ENCODE measurements around the gene RAB11FIP4. TPM values are rescaled to one million over a fixed set of nuclear protein-coding genes. Genes with fewer than 3 reads are reported as not detected.

The RAB11FIP4 gene
- total and polyA plus RNA-seq, 9 of the 15 experiments (the other 6 are each of a cell fraction or from before 2014, with no cell fraction given): 0.62 to 16.6 (median 8.9) TPM

DNA sequence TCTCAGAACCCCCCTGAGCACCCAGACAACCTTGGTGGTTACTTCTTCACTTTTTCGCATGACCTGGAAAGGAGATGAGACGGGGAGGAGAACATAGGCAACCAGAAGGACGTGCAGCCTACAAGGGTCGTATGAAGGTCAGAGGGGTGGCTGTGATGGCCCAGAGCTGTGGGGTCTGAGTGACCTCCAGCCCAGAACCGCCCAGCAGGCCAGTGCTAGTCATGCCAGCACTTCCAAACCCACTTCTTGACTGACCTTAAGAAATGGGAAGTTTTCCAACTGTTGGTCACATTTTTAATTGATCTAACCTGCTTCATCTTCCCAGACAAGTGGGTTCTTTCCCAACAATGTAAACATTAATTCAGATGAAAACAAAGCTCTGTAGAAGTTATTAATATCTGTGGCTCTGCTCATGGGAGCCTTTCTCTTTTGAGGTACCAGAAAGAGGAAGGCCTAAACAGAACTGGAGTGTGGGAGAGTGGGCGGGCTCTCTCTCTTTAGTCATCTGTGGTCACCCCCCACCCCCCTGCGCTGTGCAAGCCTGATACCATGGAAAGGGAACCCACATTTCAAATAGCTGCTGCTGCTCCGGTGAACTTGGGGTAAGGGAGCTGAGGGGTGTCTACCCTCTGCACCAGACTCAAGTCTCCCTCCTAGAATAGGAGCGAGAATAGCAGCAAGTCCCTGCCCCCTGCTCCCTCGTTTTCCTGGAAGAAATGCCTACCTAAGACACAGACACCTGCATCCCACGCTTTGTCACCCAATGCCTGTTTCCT is 101.6 kb downstream of the RAB11FIP4 start:
- 0 out of 2 replicates have a peak overlapping the region, but pooled peaks have one; percentile 11 for H2AFZ ChIP-seq (ENCODE audit: low read depth, low read length)
- H3K27me3 ChIP-seq (ENCODE audit: control insufficient read depth in 2 of 2, insufficient read depth in 2 of 2, low read length in 2 of 2): no peaks in the 10 kb centered on the region
- H3K4me3 ChIP-seq: no peak overlapping the region
- BruUV-seq (replicated peaks): no TSS peak
- FAIRE-seq (peak; percentile 88), ATAC-seq (peak; percentile 50), DNase-seq (ENCODE audit: extremely low read depth in 1 of 4, low spot score in 3 of 4) (peak; percentile 62 to 80 (median 64))
- H3K27ac ChIP-seq (ENCODE audit: extremely low read depth, low read depth, low read length): peak overlapping the region; percentile 6; the same call in 1 of the 3 replicates
- H3K4me2 ChIP-seq (ENCODE audit: insufficient read depth, low read length): peak overlapping the region; percentile 30; the same call in 1 of the 2 replicates
- 0 out of 2 replicates have a peak, but pooled peaks cover 6% of the 10 kb centered on the region for H4K20me1 ChIP-seq (replicated peaks; ENCODE audit: control insufficient read depth, insufficient read depth, low read length)
- H3K4me1 ChIP-seq (replicated peaks in 1 of 2; ENCODE audit: control insufficient read depth in 2 of 2, insufficient read depth in 2 of 2, low read length in 2 of 2): peaks cover 64 to 77% of the 10 kb centered on the region in 2 experiments
- H3K9me1 ChIP-seq (ENCODE audit: control insufficient read depth, insufficient read depth, low read length): peaks cover 5% of the 10 kb centered on the region
- 39% methylated on average over 10 of the region's 11 CpGs for WGBS (ENCODE audit: insufficient coverage, low coverage, missing lambda C conversion rate)
- intact Hi-C loops (cut with micrococcal nuclease): no loop called here
- POLR2A ChIA-PET: interaction anchor here (1.0 kb wide), 1 partner anchor 34 kb away, joined by 3 read pairs; no protein-coding TSS in a partner anchor
- CTCF ChIA-PET (ENCODE audit: low intra/inter-chr PET ratio): no interaction called here
- no peaks in the 10 kb centered on the region; the same call in 2 of the 3 replicates for H3K36me3 ChIP-seq (ENCODE audit: control insufficient read depth, insufficient read depth, low read length)
- H3K9me3 ChIP-seq (replicated peaks; ENCODE audit: control insufficient read depth, insufficient read depth, low read depth, low read length): no peaks in the 10 kb centered on the region
- in situ Hi-C loops (cut with MboI): no loop called here
- H3K9ac ChIP-seq (ENCODE audit: insufficient read depth in 1 of 2, low read depth in 2 of 2, low read length in 2 of 2): peak overlapping the region; percentile 4 to 81; a peak in 1 of 4 replicates
- peaks cover 23% of the 10 kb centered on the region for H3K79me2 ChIP-seq (ENCODE audit: control insufficient read depth, insufficient read depth, low read length)
- TF ChIP-seq POLR2H (tag; IDR thresholded peaks at IDR 0.05; ENCODE audit: low read depth) (no peak), TCF7 (IDR thresholded peaks at IDR 0.05; ENCODE audit: borderline replicate concordance) (no peak), DDX20 (tag; IDR thresholded peaks at IDR 0.05; ENCODE audit: low read depth) (no peak), ZNF445 (CRISPR knock-in tag; IDR thresholded peaks at IDR 0.05; ENCODE audit: low read depth) (no peak), ZC3H4 (CRISPR knock-in tag; IDR thresholded peaks at IDR 0.05; ENCODE audit: borderline replicate concordance) (no peak), JUNB (CRISPR knock-in tag; conservative IDR thresholded peaks at IDR 0.05) (no peak), ZNF695 (CRISPR knock-in tag; IDR thresholded peaks at IDR 0.05) (no peak), RHOXF2B (CRISPR knock-in tag; conservative IDR thresholded peaks at IDR 0.05) (no peak), RAD51 (IDR thresholded peaks at IDR 0.05; ENCODE audit: borderline replicate concordance, low read depth) (no peak), BRD4 (IDR thresholded peaks at IDR 0.05) (no peak), TCF7L2 (IDR thresholded peaks at IDR 0.05; ENCODE audit: low read depth, low read length) (no peak), SPI1 (IDR thresholded peaks at IDR 0.05; ENCODE audit: borderline replicate concordance, low read depth, low read length) (peak; percentile 96), NFE2 (IDR thresholded peaks at IDR 0.05; ENCODE audit: low read depth) (no peak)
- TF ChIP-seq, protein P1, sequence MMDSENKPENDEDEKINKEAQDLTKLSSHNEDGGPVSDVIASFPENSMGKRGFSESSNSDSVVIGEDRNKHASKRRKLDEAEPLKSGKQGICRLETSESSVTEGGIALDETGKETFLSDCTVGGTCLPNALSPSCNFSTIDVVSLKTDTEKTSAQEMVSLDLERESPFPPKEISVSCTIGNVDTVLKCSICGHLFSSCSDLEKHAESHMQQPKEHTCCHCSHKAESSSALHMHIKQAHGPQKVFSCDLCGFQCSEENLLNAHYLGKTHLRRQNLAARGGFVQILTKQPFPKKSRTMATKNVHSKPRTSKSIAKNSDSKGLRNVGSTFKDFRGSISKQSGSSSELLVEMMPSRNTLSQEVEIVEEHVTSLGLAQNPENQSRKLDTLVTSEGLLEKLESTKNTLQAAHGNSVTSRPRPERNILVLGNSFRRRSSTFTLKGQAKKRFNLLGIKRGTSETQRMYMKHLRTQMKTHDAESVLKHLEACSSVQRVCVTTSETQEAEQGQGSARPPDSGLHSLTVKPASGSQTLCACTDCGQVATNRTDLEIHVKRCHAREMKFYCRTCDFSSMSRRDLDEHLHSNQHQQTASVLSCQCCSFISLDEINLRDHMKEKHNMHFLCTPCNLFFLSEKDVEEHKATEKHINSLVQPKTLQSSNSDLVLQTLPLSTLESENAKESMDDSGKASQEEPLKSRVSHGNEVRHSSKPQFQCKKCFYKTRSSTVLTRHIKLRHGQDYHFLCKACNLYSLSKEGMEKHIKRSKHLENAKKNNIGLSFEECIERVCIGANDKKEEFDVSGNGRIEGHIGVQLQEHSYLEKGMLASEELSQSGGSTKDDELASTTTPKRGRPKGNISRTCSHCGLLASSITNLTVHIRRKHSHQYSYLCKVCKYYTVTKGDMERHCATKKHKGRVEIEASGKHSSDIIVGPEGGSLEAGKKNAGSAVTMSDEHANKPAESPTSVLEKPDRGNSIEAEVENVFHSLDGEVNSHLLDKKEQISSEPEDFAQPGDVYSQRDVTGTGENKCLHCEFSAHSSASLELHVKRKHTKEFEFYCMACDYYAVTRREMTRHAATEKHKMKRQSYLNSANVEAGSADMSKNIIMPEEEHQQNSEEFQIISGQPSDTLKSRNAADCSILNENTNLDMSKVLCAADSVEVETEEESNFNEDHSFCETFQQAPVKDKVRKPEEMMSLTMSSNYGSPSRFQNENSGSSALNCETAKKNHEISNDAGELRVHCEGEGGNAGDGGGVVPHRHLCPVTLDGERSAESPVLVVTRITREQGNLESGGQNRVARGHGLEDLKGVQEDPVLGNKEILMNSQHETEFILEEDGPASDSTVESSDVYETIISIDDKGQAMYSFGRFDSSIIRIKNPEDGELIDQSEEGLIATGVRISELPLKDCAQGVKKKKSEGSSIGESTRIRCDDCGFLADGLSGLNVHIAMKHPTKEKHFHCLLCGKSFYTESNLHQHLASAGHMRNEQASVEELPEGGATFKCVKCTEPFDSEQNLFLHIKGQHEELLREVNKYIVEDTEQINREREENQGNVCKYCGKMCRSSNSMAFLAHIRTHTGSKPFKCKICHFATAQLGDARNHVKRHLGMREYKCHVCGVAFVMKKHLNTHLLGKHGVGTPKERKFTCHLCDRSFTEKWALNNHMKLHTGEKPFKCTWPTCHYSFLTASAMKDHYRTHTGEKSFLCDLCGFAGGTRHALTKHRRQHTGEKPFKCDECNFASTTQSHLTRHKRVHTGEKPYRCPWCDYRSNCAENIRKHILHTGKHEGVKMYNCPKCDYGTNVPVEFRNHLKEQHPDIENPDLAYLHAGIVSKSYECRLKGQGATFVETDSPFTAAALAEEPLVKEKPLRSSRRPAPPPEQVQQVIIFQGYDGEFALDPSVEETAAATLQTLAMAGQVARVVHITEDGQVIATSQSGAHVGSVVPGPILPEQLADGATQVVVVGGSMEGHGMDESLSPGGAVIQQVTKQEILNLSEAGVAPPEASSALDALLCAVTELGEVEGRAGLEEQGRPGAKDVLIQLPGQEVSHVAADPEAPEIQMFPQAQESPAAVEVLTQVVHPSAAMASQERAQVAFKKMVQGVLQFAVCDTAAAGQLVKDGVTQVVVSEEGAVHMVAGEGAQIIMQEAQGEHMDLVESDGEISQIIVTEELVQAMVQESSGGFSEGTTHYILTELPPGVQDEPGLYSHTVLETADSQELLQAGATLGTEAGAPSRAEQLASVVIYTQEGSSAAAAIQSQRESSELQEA (IDR thresholded peaks at IDR 0.05; ENCODE audit: low read depth): no peak

All from K562 (cell line).